CD4-positive, alpha-beta T cell treated with Interferon alpha-2 for 1 hour (primary cell): ENCODE results near the gene INPP5F.
"Not testable (repeated sequence)": the region's sequence is repeated elsewhere in the genome, so short reads cannot be mapped to it uniquely, and the experiment has no call there.

Experiments used
- DNase-seq, 2 donors: peaks; one replicate each; pipeline ENCODE4 v3.0.0-alpha.2; 2020 to 2022

The INPP5F gene

DNA sequence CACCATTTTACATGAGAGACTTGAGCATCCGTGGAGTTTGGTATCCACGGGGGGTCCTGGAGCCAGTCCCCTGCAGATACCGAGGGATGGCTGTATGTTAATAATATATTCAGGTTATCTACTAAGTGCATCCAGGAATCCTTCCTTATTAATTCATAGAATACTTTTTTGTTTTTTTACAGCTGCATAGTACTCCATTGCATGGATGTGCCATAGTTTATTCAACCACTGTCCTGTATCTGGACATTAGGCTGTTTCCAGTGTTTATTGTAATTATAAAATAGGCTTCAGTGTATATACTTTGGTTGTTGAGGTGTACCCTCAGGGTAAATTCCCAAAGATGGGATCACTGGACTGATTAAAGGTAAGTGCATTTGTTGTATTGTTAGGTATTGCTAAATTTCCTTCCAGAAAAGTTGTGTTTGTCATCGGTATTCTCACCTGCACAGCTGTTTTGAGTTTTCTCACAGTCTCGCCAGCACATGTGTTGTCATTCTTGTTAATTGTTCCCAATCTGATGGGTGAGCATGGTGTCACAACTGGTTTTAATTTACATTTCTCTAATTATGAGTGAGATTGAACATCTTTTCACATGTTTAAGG lies 55.1 kb downstream of the INPP5F start:
- no peak for DNase-seq

GRCh38 chr10:119781498-119781897 lies 55.6 kb downstream of the INPP5F start:
- no peak for DNase-seq

DNA sequence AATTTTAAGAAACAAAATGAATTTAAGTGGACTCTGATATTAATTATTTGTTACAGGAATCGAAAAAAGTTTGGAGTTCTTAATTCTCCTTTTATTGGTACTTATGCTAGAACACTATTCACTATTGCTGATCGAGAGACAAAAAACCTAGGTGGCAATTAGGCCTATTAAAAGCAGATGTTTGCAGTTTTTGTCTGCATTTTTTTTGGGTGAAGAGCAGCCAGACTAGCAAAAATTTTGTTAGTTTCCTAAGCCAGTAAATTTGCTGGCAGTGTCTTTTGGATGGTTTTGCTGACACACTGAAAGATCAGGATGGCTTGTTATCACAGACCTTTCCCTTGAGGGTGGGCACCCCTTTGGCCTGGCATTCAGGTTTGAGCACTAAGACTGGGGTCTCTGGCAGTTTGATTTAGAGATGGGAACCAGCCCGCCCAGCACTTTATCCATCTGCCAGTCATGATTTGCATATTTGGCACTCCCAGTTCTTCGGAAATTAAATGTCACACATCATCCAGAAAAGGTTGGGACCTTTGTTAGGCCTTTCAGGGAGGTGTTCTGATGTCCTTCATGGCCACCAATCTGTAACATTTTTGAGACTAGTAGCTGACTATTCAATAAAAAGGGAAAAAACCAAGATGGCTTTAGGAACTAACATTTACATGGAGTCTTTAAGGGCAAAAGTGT lies 57.3 kb downstream of the INPP5F start:
- DNase-seq = no peak

DNA sequence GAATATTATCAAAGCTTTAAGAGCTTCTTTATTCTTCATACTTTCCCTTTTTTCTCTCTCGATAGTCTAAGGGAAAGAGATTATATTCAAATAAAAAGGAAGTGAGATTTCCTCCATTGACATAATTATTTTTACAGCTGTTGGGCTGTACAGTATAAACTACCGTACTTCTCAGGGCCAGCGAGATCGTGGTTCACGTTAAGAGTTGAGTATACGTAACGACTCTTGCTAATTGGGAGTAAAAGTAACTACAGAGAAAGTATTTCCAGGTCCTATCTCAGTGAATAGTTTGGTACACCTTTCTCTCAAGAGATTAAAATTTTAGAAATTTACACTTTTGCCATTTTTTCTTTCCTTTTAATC lies 57.8 kb downstream of the INPP5F start:
- no peak for DNase-seq

DNA sequence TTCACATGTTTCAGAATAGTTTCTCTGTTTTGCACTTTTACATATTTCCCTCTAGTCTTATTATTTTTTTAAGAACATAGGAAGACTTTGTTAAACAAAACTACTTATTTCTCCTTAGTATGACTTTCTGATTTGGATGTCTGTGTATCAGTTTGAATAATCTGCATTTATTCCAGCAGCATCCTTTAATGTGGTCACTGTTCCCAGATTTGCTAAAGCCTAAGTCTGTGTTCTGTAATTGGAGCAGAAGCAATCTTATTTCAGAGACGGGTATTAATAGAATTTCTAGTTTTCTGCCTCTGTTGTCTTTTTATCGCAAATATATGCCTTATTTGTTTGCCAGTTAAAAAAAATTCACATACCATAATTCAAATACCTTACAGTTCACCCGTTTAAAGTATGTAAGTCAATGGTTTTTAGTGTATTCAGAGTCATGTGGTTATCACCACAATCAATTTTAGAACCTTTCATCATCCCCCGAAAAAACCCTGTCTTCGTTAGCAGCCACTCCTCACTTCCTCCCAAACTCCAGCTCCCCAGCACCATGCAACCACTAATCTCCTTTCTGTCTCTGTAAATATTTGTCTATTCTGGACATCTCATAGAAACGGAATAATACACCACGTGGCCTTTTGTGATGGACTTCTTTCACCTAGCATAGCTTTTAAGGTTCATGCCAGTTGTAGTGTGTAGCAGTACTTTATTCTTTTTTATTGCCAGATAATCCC lies 58.7 kb downstream of the INPP5F start:
- DNase-seq = peak; percentile 8 to 19

GRCh38 chr10:119786117-119786769 lies 60.4 kb downstream of the INPP5F start:
- DNase-seq = no peak

- not testable (repeated sequence) for DNase-seq
These were observed 69.3 kb downstream of the INPP5F start for GRCh38 chr10:119795101-119795500.

DNA sequence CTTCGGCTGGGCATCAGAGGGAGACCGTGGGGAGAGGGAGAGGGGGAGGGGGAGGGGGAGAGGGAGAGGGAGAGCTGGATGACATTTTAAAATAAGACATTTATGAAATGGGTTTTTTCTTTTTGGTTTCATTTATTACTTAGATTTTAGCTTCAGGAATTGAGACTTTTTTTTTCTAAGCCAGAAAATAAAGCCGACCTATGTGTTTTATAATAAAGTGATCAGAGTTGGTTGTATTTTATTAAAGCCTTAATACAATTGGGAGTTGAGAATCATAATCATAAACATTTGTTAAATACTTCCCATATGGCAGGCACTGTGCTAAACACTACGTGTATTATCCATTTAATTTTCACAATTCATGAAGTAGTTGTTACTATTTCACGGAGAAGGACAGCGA lies 70.2 kb downstream of the INPP5F start:
- DNase-seq = no peak

- no peak for DNase-seq
These were observed 75.3 kb downstream of the INPP5F start for GRCh38 chr10:119801176-119801575.

- DNase-seq = no peak
These were observed 76.2 kb downstream of the INPP5F start for GRCh38 chr10:119801998-119802538.

DNA sequence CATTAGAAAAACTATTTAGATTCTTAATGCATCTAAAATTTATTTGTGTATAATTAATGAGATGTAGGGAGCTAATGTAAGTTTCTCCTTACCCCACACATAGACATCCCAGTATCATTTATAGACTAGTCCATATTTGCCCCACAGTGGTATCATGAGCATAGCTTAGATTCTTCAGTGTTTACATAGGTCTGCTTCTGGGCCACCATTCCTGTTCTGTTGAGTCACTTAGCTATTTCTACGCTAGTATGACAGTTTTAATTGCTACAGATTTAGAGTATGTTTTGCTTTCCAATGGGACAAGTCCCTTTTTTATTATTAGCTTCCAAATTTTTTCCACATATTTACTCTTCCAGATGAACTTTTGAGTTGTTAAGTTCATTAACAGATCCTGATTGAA lies 77.4 kb downstream of the INPP5F start:
- no peak for DNase-seq

DNA sequence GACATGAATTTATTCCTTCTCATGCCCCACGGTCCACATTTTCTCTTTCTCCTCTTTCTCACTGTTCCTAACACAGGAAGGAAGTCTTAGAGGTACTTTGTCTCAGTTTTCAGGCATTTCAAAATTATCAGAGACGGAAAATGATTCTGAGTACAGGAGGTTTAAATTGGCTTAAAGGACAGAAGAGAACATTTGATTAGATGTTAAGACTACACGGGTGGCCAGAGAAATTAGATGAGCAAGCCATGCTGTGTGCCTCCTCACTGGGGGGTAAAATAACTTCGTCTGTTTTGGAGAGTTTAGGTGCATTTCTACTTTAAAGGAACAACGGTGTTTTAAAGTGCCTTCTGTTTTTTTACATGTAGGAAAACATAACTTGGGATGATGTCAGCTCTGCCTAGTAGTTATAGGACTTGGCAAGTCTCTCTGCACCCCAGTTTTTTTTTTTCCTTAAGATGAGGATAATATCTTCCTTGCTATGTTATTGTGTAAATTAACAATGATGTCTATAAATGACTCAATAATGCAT lies 79.9 kb downstream of the INPP5F start:
- no peak for DNase-seq

DNA sequence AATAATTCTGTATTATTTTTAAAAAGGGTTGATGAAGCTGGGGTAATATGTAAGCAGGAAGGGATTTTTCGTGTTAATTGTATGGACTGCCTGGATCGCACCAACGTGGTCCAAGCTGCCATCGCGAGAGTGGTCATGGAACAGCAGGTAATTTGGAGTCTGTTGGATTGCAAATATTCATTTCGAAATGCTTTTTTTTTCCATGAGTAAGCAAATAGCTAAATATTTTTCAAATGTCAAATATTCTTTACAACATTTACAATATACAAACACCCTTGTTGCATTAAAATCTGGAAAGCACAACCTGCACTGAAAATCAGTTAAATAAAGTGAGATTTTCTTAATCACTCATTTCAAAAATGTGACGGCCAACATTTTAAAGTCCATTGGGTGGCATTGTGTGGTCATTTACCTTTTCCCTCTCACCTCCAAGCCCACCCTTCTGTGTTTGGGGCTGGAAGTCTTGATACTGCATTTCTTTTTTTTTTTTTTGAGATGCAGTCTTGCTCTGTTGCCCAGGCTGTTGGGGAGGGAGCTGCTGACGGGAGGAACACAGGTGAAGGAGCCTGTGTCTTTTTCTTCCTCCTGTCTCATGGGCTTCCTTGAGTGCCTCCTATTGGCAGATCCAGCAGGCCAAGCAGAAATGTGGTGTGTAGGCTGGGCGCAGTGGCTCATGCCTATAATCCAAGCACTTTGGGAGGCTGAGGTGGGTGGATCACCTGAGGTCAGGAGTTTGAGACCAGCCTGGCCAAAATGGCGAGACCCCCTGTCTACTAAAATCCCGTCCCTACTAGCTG lies 80.7 kb downstream of the INPP5F start:
- no peak for DNase-seq

DNA sequence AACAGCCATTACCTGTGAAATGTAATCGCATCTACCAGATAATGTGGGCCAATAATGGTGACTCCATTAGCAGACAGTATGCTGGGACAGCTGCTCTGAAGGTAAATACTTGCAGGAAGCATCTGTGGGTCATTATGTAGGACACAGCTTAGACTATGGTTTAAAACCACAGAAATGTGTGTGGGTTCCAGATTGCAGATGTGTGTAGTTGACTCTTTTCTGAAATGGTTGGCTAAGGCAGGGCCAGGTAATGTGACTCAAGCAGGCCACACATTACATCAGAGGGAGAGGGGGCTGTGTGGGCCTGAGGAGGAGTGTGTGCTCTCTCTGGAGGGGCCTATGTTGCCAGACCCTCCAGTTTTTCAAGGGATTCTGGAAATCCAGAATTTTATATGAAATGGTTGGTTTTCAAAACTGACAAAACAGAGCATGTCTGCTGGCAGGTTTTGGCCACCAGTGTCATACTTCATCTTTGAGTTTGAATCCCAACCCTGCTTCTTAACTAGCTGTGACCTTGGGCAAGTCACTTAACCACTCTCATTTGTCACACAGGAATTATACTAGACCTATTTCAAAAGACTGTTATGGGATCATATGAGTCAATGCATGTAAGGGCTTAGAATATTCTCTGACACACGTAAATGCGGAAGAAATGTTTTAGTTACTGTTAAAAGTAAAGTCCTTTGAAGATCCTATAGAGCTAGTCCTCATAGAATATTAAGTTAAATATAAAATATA lies 82.3 kb downstream of the INPP5F start:
- no peak for DNase-seq

GRCh38 chr10:119811122-119811521 lies 85.3 kb downstream of the INPP5F start:
- DNase-seq = no peak

- DNase-seq = no peak
These were observed 86.8 kb downstream of the INPP5F start for GRCh38 chr10:119812684-119813083.

GRCh38 chr10:119815671-119816070 lies 89.8 kb downstream of the INPP5F start:
- DNase-seq = no peak

- peak; percentile 27 to 51 for DNase-seq
These were observed 92.4 kb downstream of the INPP5F start for GRCh38 chr10:119817991-119818888.

DNA sequence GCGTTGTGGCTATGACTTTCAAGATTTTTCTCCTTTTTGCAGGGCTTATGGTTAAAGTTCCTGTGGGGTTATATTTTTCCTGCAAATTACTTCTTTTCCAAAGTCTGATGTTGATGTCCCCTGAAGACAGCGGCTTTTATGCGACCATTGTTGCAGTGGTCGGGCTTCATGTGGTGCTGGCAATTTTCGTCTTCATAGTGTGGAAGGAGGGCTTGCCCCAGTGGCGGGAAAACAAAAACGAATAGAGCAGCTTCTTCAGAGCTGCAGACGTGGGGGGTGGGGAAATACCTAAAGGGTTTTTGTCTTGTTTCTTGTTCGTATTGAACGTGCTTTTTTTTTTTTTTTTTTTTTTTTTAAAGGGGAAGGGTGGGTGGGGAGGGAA lies 93.0 kb downstream of the INPP5F start:
- DNase-seq = no peak

GRCh38 chr10:119821182-119821581 lies 95.3 kb downstream of the INPP5F start:
- DNase-seq = no peak

DNA sequence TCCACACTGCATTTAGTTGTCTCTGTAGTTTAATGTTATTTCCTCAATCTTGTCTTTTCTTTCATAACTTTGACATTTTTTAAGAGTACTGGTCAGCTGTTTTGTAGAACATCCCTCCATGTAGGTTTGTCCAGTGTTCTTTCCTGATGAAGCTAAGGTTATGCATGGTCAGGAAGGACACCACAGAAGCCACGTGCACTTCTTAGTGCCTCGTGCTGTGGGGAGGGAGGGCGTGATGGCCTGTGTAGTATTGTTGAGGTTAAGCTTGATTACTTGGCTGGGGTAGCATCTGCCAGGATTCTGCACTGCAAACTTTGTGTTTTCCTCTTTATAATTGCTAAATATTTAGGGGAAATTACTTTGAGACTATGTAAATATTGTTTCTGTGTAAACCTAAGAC lies 98.4 kb downstream of the INPP5F start:
- no peak for DNase-seq
